ENCODE measurements around the gene CTAG2.

The CTAG2 gene

GRCh38 chrX:154655786-154656185 is 2.4 kb upstream of the CTAG2 start:
- Histone ChIP-seq H3K27ac (no peak overlapping the region), H3K36me3 (no peaks in the 10 kb centered on the region), H3K4me3 (no peak overlapping the region), H3K4me1 (no peaks in the 10 kb centered on the region), H3K9me3 (no peaks in the 10 kb centered on the region), H3K27me3 (no peaks in the 10 kb centered on the region)
- no peak for TF ChIP-seq CTCF (IDR thresholded peaks at IDR 0.05)
- intact Hi-C loops (cut with DNase I; ENCODE audit: low total_unique reads) = no loop called here
- DNase-seq = no peak

GRCh38 chrX:154655346-154655745 is 2.0 kb upstream of the CTAG2 start:
- no peaks in the 10 kb centered on the region for H3K27me3 ChIP-seq
- no peaks in the 10 kb centered on the region for H3K9me3 ChIP-seq
- no peak for TF ChIP-seq CTCF (IDR thresholded peaks at IDR 0.05)
- no peak overlapping the region for H3K27ac ChIP-seq
- intact Hi-C loops (cut with DNase I; ENCODE audit: low total_unique reads) = no loop called here
- H3K36me3 ChIP-seq = no peaks in the 10 kb centered on the region
- no peaks in the 10 kb centered on the region for H3K4me1 ChIP-seq
- H3K4me3 ChIP-seq = no peak overlapping the region
- no peak for DNase-seq

- no peak for TF ChIP-seq CTCF (IDR thresholded peaks at IDR 0.05)
- H3K27ac ChIP-seq = no peak overlapping the region
- H3K36me3 ChIP-seq = no peaks in the 10 kb centered on the region
- H3K4me3 ChIP-seq = no peak overlapping the region
- H3K4me1 ChIP-seq = no peaks in the 10 kb centered on the region
- no peaks in the 10 kb centered on the region for H3K9me3 ChIP-seq
- intact Hi-C loops (cut with DNase I; ENCODE audit: low total_unique reads) = no loop called here
- DNase-seq = no peak
- H3K27me3 ChIP-seq = no peaks in the 10 kb centered on the region
Measured at GRCh38 chrX:154654925-154655324, 1.5 kb upstream of the CTAG2 start.

GRCh38 chrX:154654372-154654771 is 993 bp upstream of the CTAG2 start:
- no peak overlapping the region for H3K27ac ChIP-seq
- intact Hi-C loops (cut with DNase I; ENCODE audit: low total_unique reads) = no loop called here
- no peaks in the 10 kb centered on the region for H3K36me3 ChIP-seq
- H3K9me3 ChIP-seq = no peaks in the 10 kb centered on the region
- TF ChIP-seq CTCF (IDR thresholded peaks at IDR 0.05) = no peak
- no peak overlapping the region for H3K4me3 ChIP-seq
- no peak for DNase-seq
- no peaks in the 10 kb centered on the region for H3K27me3 ChIP-seq
- H3K4me1 ChIP-seq = no peaks in the 10 kb centered on the region

- Histone ChIP-seq H3K4me3 (no peak overlapping the region), H3K9me3 (no peaks in the 10 kb centered on the region), H3K27me3 (no peaks in the 10 kb centered on the region), H3K27ac (no peak overlapping the region), H3K36me3 (no peaks in the 10 kb centered on the region), H3K4me1 (no peaks in the 10 kb centered on the region)
- TF ChIP-seq CTCF (IDR thresholded peaks at IDR 0.05) = no peak
- DNase-seq = no peak
- intact Hi-C loops (cut with DNase I; ENCODE audit: low total_unique reads) = no loop called here
Measured at GRCh38 chrX:154653048-154653401, 354 bp downstream of the CTAG2 start.

- H3K27me3 ChIP-seq = no peaks in the 10 kb centered on the region
- no peaks in the 10 kb centered on the region for H3K36me3 ChIP-seq
- no peak overlapping the region for H3K4me3 ChIP-seq
- no peaks in the 10 kb centered on the region for H3K9me3 ChIP-seq
- intact Hi-C loops (cut with DNase I; ENCODE audit: low total_unique reads) = no loop called here
- no peak overlapping the region for H3K27ac ChIP-seq
- no peak for TF ChIP-seq CTCF (IDR thresholded peaks at IDR 0.05)
- no peak for DNase-seq
- no peaks in the 10 kb centered on the region for H3K4me1 ChIP-seq
Measured at GRCh38 chrX:154652311-154653047, 900 bp downstream of the CTAG2 start.

Data from tibial artery (tissue), 4 donors.